GM04504 (cell line): ENCODE measurements around the gene PRR20B.
"Not testable (repeated sequence)": the region's sequence is repeated elsewhere in the genome, so short reads cannot be mapped to it uniquely, and the experiment has no call there.

Source experiments
- DNase-seq: peaks from one replicate; pipeline ENCODE4 v3.0.0-alpha.2; 2012; ENCODE audit warnings: low read depth

PRR20B gene

DNA sequence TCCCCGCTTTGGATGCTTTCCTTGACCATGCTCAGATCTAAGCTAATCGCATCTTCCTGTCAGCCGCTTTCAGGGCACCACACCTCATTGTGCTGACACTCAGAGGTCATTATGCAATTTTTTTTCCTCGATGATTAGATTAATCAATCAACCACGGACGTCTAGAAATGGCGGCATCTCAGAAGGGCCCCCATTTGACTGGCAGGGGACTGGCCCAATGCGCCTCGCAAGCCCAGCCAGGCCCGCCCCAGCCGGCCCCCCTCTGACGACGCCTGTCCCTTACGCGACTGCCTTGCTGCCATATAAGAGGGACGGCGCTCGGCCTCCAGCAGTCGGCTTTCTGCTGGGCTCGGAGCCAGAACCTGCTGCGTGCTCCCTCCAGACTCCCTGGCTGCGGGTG, at the start of gene PRR20B:
PRR20B (plus strand) TSS at position 301 of the 400 bp plus-strand sequence. CDS start 387 bp downstream, outside the sequence.
- DNase-seq = not testable (repeated sequence)

DNA sequence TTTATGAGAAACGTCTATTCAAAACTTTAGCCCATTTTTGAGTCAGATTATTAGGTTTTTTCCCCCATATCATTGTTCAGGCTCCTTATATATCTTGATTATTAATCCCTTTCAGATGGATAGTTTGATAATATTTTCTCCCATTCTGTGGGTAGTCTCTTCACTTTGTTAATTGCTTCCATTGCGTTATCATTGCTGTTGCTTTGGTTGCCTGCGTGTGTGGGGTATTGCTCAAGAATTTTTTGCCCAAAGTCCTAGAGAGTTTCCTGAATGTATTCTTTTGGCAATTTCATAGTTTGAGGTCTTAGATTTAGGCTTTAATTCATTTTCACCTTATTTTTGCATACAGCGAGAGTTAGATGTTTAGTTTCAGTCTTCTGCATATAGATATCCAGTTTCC, 32.3 kb upstream of the PRR20B start:
- no peak for DNase-seq

DNA sequence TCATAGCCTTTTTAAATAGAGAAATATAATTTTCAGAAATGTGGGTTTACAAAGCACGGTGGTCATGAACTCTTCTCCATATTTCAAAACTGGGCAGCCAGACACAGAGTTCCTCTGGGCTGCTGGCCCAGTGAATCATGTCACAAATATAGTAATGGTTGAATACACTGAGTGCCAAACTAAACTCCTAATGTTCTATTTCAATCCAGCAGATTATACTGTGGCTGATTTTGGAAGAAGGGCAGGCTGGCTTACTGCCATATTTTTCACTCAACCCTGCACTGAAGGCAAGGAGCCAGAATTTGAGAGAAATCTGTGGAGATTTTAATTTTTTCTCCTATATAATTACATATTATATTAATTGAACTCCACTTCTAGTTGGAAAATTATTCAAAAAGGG, 23.6 kb upstream of the PRR20B start:
- DNase-seq = no peak

DNA sequence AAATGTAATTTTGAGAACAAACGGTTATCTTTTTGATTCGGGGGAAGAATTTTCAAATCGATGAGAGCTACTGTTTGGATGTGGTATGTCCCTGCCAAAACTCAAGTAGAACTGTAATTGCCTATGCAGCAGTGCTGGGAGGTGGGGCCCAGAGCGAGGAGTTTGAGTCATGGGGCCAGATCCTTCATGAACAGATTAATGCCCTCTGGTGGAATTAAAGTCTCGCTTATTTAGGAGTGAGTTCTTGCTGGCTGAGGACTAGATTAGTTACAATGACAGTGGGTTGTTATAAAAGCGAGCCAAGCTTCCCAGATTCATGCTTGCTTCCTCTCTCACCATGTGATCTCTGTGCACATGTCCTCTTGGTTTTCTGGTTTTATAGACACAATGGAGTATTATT, 18.4 kb upstream of the PRR20B start:
- DNase-seq = no peak

DNA sequence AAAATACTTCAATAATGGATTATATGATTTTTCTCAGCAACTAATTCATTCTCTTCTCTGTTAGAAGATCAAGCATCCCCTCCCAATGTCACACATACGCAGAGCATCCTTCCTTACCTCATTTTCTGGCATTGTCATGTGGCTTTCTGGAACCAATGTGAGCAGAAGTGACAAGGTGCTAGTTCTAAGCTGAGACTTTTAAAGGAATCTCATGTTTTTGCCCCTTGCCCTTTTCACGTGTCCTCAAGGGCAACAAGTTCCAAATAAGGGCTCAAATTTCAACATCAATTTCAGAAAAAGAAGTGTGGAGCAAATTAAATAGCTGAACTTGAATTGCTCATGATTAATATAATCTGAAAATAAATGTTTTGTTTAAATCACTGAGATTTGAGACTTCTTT, 11.2 kb upstream of the PRR20B start:
- DNase-seq = no peak

DNA sequence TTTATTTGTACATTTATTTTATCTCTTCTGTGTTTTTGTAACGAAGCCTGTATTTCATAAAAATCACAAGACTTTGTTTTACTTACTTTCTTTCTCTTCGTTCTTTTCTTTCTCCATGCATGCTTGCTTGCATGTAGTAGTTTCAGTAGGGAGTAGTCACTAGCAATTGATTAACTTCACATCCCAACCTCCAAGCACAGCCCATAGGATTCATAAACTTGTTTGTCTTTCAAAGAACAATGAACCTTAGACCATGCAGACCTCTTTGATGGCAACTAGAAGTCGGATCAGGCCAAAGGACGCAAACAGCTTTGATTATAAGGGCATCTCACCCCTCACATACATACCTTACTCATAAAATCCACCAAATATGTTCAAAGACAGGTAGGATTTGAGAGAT, 9.7 kb upstream of the PRR20B start:
- no peak for DNase-seq

DNA sequence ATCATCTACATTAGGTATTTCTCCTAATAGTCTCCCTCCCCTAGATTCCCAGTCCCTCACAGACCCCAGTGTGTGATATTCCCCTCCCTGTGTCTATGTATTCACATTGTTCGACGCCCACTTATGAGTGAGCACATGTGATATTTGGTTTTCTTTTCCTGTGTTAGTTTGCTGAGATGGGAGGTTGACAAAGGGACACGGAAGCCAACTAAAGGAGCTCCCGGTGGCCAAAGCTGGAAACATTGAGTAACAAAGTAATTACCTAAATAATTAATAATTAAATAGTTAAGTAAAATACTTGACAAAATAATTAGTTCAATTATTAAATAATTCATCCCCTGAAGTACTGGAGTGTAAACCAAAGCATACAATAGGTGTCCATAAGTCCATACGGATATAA, 8.3 kb upstream of the PRR20B start:
- no peak for DNase-seq

DNA sequence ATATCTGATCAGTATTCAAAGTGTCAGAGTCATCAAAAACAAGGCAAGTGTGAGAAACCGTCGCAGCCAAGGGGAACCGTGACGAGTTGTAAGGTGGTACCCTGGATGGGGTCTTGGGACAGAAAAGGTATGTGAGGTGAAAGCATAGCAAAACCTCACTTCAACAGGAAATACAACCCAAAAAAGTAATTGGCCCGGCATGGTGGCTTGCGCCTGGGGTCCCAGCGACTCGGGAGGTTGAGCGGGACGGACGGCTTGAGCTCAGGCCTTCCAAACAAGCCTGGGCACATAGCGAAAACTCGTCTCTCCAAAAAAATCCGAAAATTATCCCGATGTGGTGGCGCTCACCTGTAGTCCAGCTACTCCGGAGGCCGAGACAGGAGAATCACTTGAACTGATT, 7.5 kb upstream of the PRR20B start:
- not testable (repeated sequence) for DNase-seq

DNA sequence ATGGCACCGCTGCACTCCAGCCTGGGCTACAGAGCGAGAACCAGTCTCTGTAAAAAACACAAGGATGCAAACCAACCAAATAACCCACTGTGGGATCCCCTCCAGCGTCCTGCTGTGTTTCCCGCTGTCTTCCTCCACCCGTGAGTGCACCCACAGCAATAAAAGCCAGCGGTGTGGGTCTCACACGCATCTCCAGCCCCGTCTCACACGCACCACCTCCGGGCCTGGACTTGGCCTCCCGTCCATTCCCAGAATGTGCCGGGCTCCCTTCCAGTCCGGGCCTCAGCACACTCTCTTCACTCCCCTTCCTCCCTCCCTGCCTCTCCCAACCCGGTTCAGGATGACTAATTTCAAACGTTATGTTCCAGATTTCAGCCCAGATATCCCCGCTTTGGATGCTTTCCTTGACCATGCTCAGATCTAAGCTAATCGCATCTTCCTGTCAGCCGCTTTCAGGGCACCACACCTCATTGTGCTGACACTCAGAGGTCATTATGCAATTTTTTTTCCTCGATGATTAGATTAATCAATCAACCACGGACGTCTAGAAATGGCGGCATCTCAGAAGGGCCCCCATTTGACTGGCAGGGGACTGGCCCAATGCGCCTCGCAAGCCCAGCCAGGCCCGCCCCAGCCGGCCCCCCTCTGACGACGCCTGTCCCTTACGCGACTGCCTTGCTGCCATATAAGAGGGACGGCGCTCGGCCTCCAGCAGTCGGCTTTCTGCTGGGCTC, 6.9 kb upstream of the PRR20B start, which contains the start of gene PRR20A:
PRR20A (plus strand) TSS at position 684 of the 734 bp plus-strand sequence. CDS start 387 bp downstream, outside the sequence.
- DNase-seq = not testable (repeated sequence)

DNA sequence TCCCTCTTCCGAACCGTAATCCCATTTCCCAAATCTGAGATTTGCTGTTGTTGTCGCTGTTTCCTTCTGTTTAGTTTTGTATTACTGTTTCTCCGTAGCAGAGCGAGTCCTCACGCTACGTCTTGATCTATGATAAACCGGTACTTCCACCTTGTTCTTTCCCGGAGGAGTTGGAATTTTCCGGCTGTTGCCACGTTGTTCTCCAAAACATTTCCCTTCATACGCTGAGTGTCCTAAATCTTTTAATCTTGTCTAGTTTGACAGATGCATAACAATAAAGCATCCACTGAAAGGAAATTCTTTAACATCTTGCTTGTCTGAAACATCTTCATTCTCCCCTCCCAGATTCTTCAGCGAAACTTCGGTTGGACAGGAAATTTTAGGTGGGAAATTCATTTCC, 818 bp downstream of the PRR20B start:
- DNase-seq = not testable (repeated sequence)

DNA sequence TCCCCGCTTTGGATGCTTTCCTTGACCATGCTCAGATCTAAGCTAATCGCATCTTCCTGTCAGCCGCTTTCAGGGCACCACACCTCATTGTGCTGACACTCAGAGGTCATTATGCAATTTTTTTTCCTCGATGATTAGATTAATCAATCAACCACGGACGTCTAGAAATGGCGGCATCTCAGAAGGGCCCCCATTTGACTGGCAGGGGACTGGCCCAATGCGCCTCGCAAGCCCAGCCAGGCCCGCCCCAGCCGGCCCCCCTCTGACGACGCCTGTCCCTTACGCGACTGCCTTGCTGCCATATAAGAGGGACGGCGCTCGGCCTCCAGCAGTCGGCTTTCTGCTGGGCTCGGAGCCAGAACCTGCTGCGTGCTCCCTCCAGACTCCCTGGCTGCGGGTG, 6.5 kb downstream of the PRR20B start, which contains the start of gene PRR20C:
PRR20C (plus strand) TSS at position 301 of the 400 bp plus-strand sequence. CDS start 387 bp downstream, outside the sequence.
- not testable (repeated sequence) for DNase-seq

DNA sequence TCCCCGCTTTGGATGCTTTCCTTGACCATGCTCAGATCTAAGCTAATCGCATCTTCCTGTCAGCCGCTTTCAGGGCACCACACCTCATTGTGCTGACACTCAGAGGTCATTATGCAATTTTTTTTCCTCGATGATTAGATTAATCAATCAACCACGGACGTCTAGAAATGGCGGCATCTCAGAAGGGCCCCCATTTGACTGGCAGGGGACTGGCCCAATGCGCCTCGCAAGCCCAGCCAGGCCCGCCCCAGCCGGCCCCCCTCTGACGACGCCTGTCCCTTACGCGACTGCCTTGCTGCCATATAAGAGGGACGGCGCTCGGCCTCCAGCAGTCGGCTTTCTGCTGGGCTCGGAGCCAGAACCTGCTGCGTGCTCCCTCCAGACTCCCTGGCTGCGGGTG, 13.0 kb downstream of the PRR20B start, which contains the start of gene PRR20D:
PRR20D (plus strand) TSS at position 301 of the 400 bp plus-strand sequence. CDS start 387 bp downstream, outside the sequence.
- DNase-seq = not testable (repeated sequence)

DNA sequence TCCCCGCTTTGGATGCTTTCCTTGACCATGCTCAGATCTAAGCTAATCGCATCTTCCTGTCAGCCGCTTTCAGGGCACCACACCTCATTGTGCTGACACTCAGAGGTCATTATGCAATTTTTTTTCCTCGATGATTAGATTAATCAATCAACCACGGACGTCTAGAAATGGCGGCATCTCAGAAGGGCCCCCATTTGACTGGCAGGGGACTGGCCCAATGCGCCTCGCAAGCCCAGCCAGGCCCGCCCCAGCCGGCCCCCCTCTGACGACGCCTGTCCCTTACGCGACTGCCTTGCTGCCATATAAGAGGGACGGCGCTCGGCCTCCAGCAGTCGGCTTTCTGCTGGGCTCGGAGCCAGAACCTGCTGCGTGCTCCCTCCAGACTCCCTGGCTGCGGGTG, 19.6 kb downstream of the PRR20B start, which contains the start of gene PRR20E:
PRR20E (plus strand) TSS at position 301 of the 400 bp plus-strand sequence. CDS start 387 bp downstream, outside the sequence.
- not testable (repeated sequence) for DNase-seq

DNA sequence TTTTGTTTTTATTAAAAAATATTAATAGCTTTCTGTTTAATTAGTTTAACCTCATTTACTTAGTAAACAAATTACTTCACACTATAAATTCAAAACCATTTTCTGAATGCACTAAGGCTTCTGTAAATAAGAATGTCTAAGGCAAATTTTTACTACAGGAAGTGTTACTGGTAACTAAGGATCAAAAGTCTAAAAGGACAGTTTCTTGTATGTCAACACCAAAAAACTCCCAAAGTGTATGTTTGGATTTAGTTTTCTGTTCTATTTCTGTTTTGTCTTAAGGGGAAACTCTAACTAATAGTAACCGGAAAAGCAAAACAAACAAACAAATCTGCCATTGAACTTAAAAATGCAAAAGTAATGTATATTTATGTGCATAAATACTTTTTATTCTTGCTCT, 44.4 kb downstream of the PRR20B start:
- DNase-seq = no peak
